HEK293 (cell line): Measurements from ENCODE around the gene TMEM179B.

Experiments
- FEZF1 ChIP-seq: fragments of 450-650 bp; formaldehyde crosslinking; IDR thresholded peaks from 2 replicates; pipeline ENCODE4 v1.5.1; 2016; ENCODE audit warnings: missing biosample characterization, missing genetic modification characterization
- GFI1B ChIP-seq: fragments of 450-650 bp; formaldehyde crosslinking; IDR thresholded peaks from 2 replicates; pipeline ENCODE4 v1.5.1; 2016; ENCODE audit warnings: missing biosample characterization, missing genetic modification characterization
- GLIS1 ChIP-seq: fragments of 450-650 bp; formaldehyde crosslinking; IDR thresholded peaks from 2 replicates; pipeline ENCODE4 v1.5.1; 2016; ENCODE audit warnings: missing biosample characterization, missing genetic modification characterization
- HOXC10 ChIP-seq: sonication (generic); formaldehyde crosslinking; IDR thresholded peaks from 2 replicates; pipeline ENCODE4 v1.8.1; 2023; ENCODE audit warnings: mild to moderate bottlenecking, missing genetic modification reagents
- KLF1 ChIP-seq: fragments of 450-650 bp; formaldehyde crosslinking; IDR thresholded peaks from 2 replicates; pipeline ENCODE4 v1.5.1; 2016; ENCODE audit warnings: missing biosample characterization, missing genetic modification characterization
- KLF7 ChIP-seq: fragments of 450-650 bp; formaldehyde crosslinking; IDR thresholded peaks from 2 replicates; pipeline ENCODE4 v1.5.1; 2016; ENCODE audit warnings: missing biosample characterization, missing genetic modification characterization, borderline replicate concordance
- KLF9 ChIP-seq: fragments of 450-650 bp; formaldehyde crosslinking; IDR thresholded peaks from 2 replicates; pipeline ENCODE4 v1.5.1; 2016; ENCODE audit warnings: missing biosample characterization, missing genetic modification characterization, low read depth
- SP7 ChIP-seq: fragments of 450-650 bp; formaldehyde crosslinking; IDR thresholded peaks from 2 replicates; pipeline ENCODE4 v1.5.1; 2016; ENCODE audit warnings: missing biosample characterization, missing genetic modification characterization
- TRIM28 ChIP-seq: IDR thresholded peaks from 2 replicates; pipeline ENCODE4 v1.6.1; 2011; ENCODE audit warnings: low read length, control low read depth, borderline replicate concordance
- ZBTB17 ChIP-seq: fragments of 450-650 bp; formaldehyde crosslinking; IDR thresholded peaks from 2 replicates; pipeline ENCODE4 v1.5.1; 2016; ENCODE audit warnings: missing biosample characterization, missing genetic modification characterization
- ZBTB21 ChIP-seq: fragments of 450-650 bp; formaldehyde crosslinking; IDR thresholded peaks from 2 replicates; pipeline ENCODE4 v1.5.1; 2017; ENCODE audit warnings: missing biosample characterization, missing genetic modification characterization
- ZFHX2 ChIP-seq: fragments of 450-650 bp; formaldehyde crosslinking; conservative IDR thresholded peaks from 2 replicates; pipeline ENCODE4 v1.5.1; 2016; ENCODE audit warnings: missing biosample characterization, missing genetic modification characterization
- ZFP69B ChIP-seq: fragments of 450-650 bp; formaldehyde crosslinking; IDR thresholded peaks from 2 replicates; pipeline ENCODE4 v1.5.1; 2016; ENCODE audit warnings: missing biosample characterization, missing genetic modification characterization
- ZNF133 ChIP-seq: fragments of 450-650 bp; formaldehyde crosslinking; IDR thresholded peaks from 2 replicates; pipeline ENCODE4 v1.5.1; 2016; ENCODE audit warnings: missing biosample characterization, missing genetic modification characterization
- ZNF16 ChIP-seq: fragments of 450-650 bp; formaldehyde crosslinking; IDR thresholded peaks from 2 replicates; pipeline ENCODE4 v1.5.1; 2016; ENCODE audit warnings: low read depth, missing biosample characterization, missing genetic modification characterization
- ZNF174 ChIP-seq: fragments of 450-650 bp; formaldehyde crosslinking; IDR thresholded peaks from 2 replicates; pipeline ENCODE4 v1.5.0; 2017; ENCODE audit warnings: missing biosample characterization, mild to moderate bottlenecking, missing genetic modification characterization
- ZNF175 ChIP-seq: fragments of 450-650 bp; formaldehyde crosslinking; IDR thresholded peaks from 2 replicates; pipeline ENCODE4 v1.5.1; 2016; ENCODE audit warnings: missing biosample characterization, missing genetic modification characterization
- ZNF184 ChIP-seq: fragments of 450-650 bp; IDR thresholded peaks from 2 replicates; pipeline ENCODE4 v1.5.1; 2018; ENCODE audit warnings: missing biosample characterization, mild to moderate bottlenecking, missing genetic modification characterization
- ZNF19 ChIP-seq: fragments of 450-650 bp; formaldehyde crosslinking; IDR thresholded peaks from 2 replicates; pipeline ENCODE4; 2016; ENCODE audit warnings: missing biosample characterization, missing genetic modification characterization, low read depth
- ZNF221 ChIP-seq: fragments of 450-650 bp; formaldehyde crosslinking; IDR thresholded peaks from 2 replicates; pipeline ENCODE4 v1.5.1; 2017; ENCODE audit warnings: missing biosample characterization, missing genetic modification characterization, borderline replicate concordance
- ZNF302 ChIP-seq: fragments of 450-650 bp; formaldehyde crosslinking; IDR thresholded peaks from 2 replicates; pipeline ENCODE4 v1.5.1; 2016; ENCODE audit warnings: missing biosample characterization, missing genetic modification characterization, low read depth
- ZNF354C ChIP-seq: fragments of 450-650 bp; formaldehyde crosslinking; IDR thresholded peaks from 2 replicates; pipeline ENCODE4 v1.5.1; 2016; ENCODE audit warnings: missing biosample characterization, missing genetic modification characterization, low read depth, borderline replicate concordance
- ZNF37A ChIP-seq: fragments of 450-650 bp; IDR thresholded peaks from 2 replicates; pipeline ENCODE4 v1.5.1; 2018; ENCODE audit warnings: missing biosample characterization, missing genetic modification characterization
- ZNF404 ChIP-seq: fragments of 450-650 bp; formaldehyde crosslinking; IDR thresholded peaks from 2 replicates; pipeline ENCODE4 v1.5.1; 2017; ENCODE audit warnings: missing biosample characterization, missing genetic modification characterization
- ZNF473 ChIP-seq: fragments of 450-650 bp; formaldehyde crosslinking; IDR thresholded peaks from 2 replicates; pipeline ENCODE4 v1.5.1; 2017; ENCODE audit warnings: missing biosample characterization, missing genetic modification characterization
- ZNF514 ChIP-seq: fragments of 450-650 bp; formaldehyde crosslinking; IDR thresholded peaks from 2 replicates; pipeline ENCODE4 v1.5.1; 2016; ENCODE audit warnings: missing biosample characterization, missing genetic modification characterization
- ZNF521 ChIP-seq: fragments of 450-650 bp; formaldehyde crosslinking; IDR thresholded peaks from 2 replicates; pipeline ENCODE4 v1.5.1; 2017; ENCODE audit warnings: missing biosample characterization, mild to moderate bottlenecking, missing genetic modification characterization
- ZNF548 ChIP-seq: fragments of 450-650 bp; formaldehyde crosslinking; IDR thresholded peaks from 2 replicates; pipeline ENCODE4 v1.5.1; 2016; ENCODE audit warnings: missing biosample characterization, missing genetic modification characterization
- ZNF624 ChIP-seq: fragments of 450-650 bp; formaldehyde crosslinking; IDR thresholded peaks from 2 replicates; pipeline ENCODE4 v1.5.1; 2017; ENCODE audit warnings: missing biosample characterization, missing genetic modification characterization
- ZNF660 ChIP-seq: fragments of 450-650 bp; IDR thresholded peaks from 2 replicates; pipeline ENCODE4 v1.5.1; 2018; ENCODE audit warnings: missing biosample characterization, mild to moderate bottlenecking, missing genetic modification characterization
- ZNF677 ChIP-seq: fragments of 450-650 bp; IDR thresholded peaks from 2 replicates; pipeline ENCODE4 v1.5.0; 2018; ENCODE audit warnings: missing biosample characterization, mild to moderate bottlenecking, missing genetic modification characterization, moderate library complexity
- ZNF747 ChIP-seq: fragments of 450-650 bp; formaldehyde crosslinking; IDR thresholded peaks from 2 replicates; pipeline ENCODE4 v1.5.1; 2016; ENCODE audit warnings: missing biosample characterization, missing genetic modification characterization
- ZNF76 ChIP-seq: fragments of 450-650 bp; formaldehyde crosslinking; IDR thresholded peaks from 2 replicates; pipeline ENCODE4; 2016; ENCODE audit warnings: low read depth, missing biosample characterization, missing genetic modification characterization, borderline replicate concordance
- ZNF768 ChIP-seq: fragments of 450-650 bp; formaldehyde crosslinking; IDR thresholded peaks from 2 replicates; pipeline ENCODE4 v1.5.1; 2018; ENCODE audit warnings: missing biosample characterization, mild to moderate bottlenecking, missing genetic modification characterization
- ZNF776 ChIP-seq: fragments of 450-650 bp; formaldehyde crosslinking; IDR thresholded peaks from 2 replicates; pipeline ENCODE4 v1.5.0; 2017; ENCODE audit warnings: missing biosample characterization, missing genetic modification characterization, borderline replicate concordance
- TF ChIP-seq, protein P1 (sequence below): fragments of 450-650 bp; formaldehyde crosslinking; IDR thresholded peaks from 2 replicates; pipeline ENCODE4 v1.5.1; 2017; ENCODE audit warnings: missing biosample characterization, missing genetic modification characterization
- TF ChIP-seq, protein P2 (sequence below): fragments of 450-650 bp; formaldehyde crosslinking; IDR thresholded peaks from 2 replicates; pipeline ENCODE4 v1.5.1; 2016; ENCODE audit warnings: missing biosample characterization, missing genetic modification characterization
- TF ChIP-seq, protein P3 (sequence below): fragments of 450-650 bp; formaldehyde crosslinking; IDR thresholded peaks from 2 replicates; pipeline ENCODE4 v1.5.1; 2017; ENCODE audit warnings: missing biosample characterization, missing genetic modification characterization
- TF ChIP-seq, protein P4 (sequence below): fragments of 450-650 bp; formaldehyde crosslinking; IDR thresholded peaks from 2 replicates; pipeline ENCODE4 v1.5.1; 2016; ENCODE audit warnings: missing biosample characterization, missing genetic modification characterization, low read depth

The TMEM179B gene

DNA sequence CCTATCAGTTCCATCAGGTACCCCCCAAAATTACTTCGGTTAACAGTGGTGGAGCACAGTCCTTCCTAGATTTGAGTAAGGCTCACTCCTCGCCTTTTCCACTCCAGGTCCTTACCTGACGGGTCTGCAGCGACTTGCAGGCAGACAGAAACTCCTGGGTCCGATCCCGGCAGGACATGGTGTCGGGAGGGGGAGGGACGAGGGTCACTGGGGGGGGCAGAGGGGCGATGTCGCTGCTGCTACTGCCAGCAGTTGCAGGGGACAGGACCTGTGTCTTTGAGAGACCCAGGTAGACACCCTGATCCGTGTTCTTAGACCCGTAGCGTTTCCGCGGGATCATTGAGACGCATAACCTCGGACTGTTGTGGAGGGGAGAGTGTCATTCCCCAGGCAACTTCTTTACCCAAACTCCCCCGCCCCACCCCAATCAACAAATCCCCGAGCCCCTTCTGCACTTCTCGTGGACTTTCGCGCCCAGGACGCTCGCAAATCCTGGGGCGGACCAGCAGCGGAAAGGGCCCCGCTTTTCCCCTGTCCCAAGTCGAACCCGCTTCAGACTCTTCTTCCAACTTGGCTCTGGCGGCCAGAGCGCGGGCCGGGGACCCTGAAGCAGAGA, 43.8 kb downstream of the TMEM179B start (continued):
- peak; percentile 33; the same call in 1 of the 2 replicates for TF ChIP-seq ZNF660 (tag by site-specific recombination)
- TF ChIP-seq ZNF521 = no peak
- TF ChIP-seq ZNF37A = no peak
- TF ChIP-seq ZNF221 (tag by site-specific recombination) = no peak
- TF ChIP-seq, protein P1, sequence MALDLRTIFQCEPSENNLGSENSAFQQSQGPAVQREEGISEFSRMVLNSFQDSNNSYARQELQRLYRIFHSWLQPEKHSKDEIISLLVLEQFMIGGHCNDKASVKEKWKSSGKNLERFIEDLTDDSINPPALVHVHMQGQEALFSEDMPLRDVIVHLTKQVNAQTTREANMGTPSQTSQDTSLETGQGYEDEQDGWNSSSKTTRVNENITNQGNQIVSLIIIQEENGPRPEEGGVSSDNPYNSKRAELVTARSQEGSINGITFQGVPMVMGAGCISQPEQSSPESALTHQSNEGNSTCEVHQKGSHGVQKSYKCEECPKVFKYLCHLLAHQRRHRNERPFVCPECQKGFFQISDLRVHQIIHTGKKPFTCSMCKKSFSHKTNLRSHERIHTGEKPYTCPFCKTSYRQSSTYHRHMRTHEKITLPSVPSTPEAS (tag by site-specific recombination) = no peak
- TF ChIP-seq ZNF747 (tag by site-specific recombination) = no peak
- TF ChIP-seq, protein P2, sequence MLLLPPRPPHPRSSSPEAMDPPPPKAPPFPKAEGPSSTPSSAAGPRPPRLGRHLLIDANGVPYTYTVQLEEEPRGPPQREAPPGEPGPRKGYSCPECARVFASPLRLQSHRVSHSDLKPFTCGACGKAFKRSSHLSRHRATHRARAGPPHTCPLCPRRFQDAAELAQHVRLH = peak; percentile 73; the same call in 1 of the 2 replicates
- TF ChIP-seq ZNF473 (tag by site-specific recombination) = no peak
- no peak for TF ChIP-seq ZNF354C (tag by site-specific recombination)
- TF ChIP-seq ZFP69B (tag by site-specific recombination) = peak; percentile 60; the same call in 1 of the 2 replicates
- no peak for TF ChIP-seq ZNF768 (tag by site-specific recombination)
- no peak for TF ChIP-seq ZNF175
- TF ChIP-seq ZNF19 (tag by site-specific recombination) = no peak
- TF ChIP-seq ZNF133 (tag by site-specific recombination) = no peak
- TF ChIP-seq TRIM28 = no peak
- TF ChIP-seq ZBTB21 = 0 out of 2 replicates have a peak, but pooled peaks have one; percentile 10
- TF ChIP-seq ZNF677 (tag by site-specific recombination) = no peak
- no peak for TF ChIP-seq ZNF404
- TF ChIP-seq ZNF76 (tag by site-specific recombination) = peak; percentile 47; the same call in 1 of the 2 replicates
- TF ChIP-seq KLF1 = no peak
- TF ChIP-seq FEZF1 (tag by site-specific recombination) = no peak
- TF ChIP-seq, protein P3, sequence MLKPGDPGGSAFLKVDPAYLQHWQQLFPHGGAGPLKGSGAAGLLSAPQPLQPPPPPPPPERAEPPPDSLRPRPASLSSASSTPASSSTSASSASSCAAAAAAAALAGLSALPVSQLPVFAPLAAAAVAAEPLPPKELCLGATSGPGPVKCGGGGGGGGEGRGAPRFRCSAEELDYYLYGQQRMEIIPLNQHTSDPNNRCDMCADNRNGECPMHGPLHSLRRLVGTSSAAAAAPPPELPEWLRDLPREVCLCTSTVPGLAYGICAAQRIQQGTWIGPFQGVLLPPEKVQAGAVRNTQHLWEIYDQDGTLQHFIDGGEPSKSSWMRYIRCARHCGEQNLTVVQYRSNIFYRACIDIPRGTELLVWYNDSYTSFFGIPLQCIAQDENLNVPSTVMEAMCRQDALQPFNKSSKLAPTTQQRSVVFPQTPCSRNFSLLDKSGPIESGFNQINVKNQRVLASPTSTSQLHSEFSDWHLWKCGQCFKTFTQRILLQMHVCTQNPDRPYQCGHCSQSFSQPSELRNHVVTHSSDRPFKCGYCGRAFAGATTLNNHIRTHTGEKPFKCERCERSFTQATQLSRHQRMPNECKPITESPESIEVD (tag by site-specific recombination) = no peak
- no peak for TF ChIP-seq ZNF302
- TF ChIP-seq ZNF184 = peak; percentile 43; the same call in 1 of the 2 replicates
- TF ChIP-seq ZNF514 (tag by site-specific recombination) = no peak
- TF ChIP-seq, protein P4, sequence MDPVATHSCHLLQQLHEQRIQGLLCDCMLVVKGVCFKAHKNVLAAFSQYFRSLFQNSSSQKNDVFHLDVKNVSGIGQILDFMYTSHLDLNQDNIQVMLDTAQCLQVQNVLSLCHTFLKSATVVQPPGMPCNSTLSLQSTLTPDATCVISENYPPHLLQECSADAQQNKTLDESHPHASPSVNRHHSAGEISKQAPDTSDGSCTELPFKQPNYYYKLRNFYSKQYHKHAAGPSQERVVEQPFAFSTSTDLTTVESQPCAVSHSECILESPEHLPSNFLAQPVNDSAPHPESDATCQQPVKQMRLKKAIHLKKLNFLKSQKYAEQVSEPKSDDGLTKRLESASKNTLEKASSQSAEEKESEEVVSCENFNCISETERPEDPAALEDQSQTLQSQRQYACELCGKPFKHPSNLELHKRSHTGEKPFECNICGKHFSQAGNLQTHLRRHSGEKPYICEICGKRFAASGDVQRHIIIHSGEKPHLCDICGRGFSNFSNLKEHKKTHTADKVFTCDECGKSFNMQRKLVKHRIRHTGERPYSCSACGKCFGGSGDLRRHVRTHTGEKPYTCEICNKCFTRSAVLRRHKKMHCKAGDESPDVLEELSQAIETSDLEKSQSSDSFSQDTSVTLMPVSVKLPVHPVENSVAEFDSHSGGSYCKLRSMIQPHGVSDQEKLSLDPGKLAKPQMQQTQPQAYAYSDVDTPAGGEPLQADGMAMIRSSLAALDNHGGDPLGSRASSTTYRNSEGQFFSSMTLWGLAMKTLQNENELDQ (tag by site-specific recombination) = no peak
- TF ChIP-seq KLF7 (tag by site-specific recombination) = 0 out of 2 replicates have a peak, but pooled peaks have one; percentile 24
- no peak for TF ChIP-seq SP7 (tag by site-specific recombination)
- no peak for TF ChIP-seq GLIS1 (tag by site-specific recombination)
- no peak for TF ChIP-seq ZFHX2
- TF ChIP-seq ZNF624 = no peak
- TF ChIP-seq KLF9 (tag by site-specific recombination) = no peak
- 0 out of 2 replicates have a peak, but pooled peaks have one; percentile 16 for TF ChIP-seq ZBTB17 (tag by site-specific recombination)
- no peak for TF ChIP-seq HOXC10 (CRISPR knock-in tag)
- no peak for TF ChIP-seq ZNF16 (tag by site-specific recombination)
- no peak for TF ChIP-seq ZNF776 (tag by site-specific recombination)
- TF ChIP-seq ZNF548 = no peak
- no peak for TF ChIP-seq ZNF174 (tag by site-specific recombination)
- no peak for TF ChIP-seq GFI1B (tag by site-specific recombination)
